Activated naive CD4-positive, alpha-beta T cell treated with anti-CD3 and anti-CD28 coated beads for 36 hours (primary cell): Measurements from ENCODE around the gene TRIM56. TPM values are rescaled to one million over a fixed set of nuclear protein-coding genes. Genes with fewer than 3 reads are reported as not detected.
"Not testable (repeated sequence)": the region's sequence is repeated elsewhere in the genome, so short reads cannot be mapped to it uniquely, and the experiment has no call there.

Experiments
- CTCF ChIA-PET: fragments of 350-600 bp; sonication (Branson Sonifier 250); formaldehyde crosslinking; loops from one replicate; lab custom pipeline; 2021; ENCODE audit warnings: antibody characterized with exemption; lab: Charles Lee
- DNase-seq: peaks from one replicate; pipeline ENCODE4 v3.0.0-alpha.2; 2020
- H3K27ac Mint-ChIP-seq: one replicate; pipeline ENCODE4 v1.8.0; 2021; ENCODE audit warnings: mild to moderate bottlenecking, mixed read lengths
- H3K27me3 Mint-ChIP-seq: one replicate; pipeline ENCODE4 v1.8.0; 2021; ENCODE audit warnings: low read depth, mixed read lengths
- H3K36me3 Mint-ChIP-seq: one replicate; pipeline ENCODE4 v1.8.0; 2021; ENCODE audit warnings: low read depth, mixed read lengths
- H3K4me1 Mint-ChIP-seq: one replicate; pipeline ENCODE4 v1.8.0; 2021; ENCODE audit warnings: low read depth, mixed read lengths
- H3K4me3 Mint-ChIP-seq: one replicate; pipeline ENCODE4 v1.8.0; 2021; ENCODE audit warnings: mild to moderate bottlenecking, moderate library complexity, mixed read lengths
- H3K9me3 Mint-ChIP-seq: one replicate; pipeline ENCODE4 v1.8.0; 2021; ENCODE audit warnings: mixed read lengths
- intact Hi-C: fragments of 100-400 bp; cut with micrococcal nuclease; formaldehyde crosslinking; loops from one replicate; pipeline ENCODE4 v1.15.1; 2023
- total RNA-seq, 2 experiments: library from RNA; stranded (reverse); gene quantifications; one replicate each; pipeline ENCODE4 v1.2.3, GENCODE V29; 2021

TRIM56 gene
- total RNA-seq, 2 experiments from 2014 or later: 41.4 to 41.7 TPM

DNA sequence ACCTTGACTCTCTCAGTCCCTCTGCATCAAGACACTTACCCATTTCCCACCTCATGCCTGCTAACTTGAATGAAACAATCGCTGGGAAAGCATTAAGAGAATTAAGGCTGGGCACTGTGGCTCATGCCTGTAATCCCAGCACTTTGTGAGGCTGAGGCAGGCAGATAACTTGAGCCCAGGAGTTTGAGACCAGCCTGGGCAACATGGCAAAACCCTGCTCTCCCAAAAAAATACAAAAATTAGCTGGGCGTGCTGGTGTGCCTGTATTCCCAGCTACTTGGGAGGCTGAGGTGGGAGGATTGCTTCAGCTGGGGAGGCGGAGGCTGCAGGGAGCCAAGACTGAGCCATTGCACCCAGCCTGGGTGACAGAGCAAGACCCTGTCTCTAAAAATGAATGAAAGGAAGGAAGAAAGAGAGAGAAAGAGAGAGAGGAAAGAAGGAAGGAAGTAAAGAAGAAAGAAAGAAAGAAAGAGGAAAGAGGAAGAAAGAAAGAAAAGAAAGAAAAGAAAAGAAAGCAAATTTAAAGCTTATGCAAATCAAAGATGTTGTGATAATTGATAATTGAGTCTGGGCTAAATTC, 42.3 kb downstream of the TRIM56 start:
- H3K27ac Mint-ChIP-seq: no peak overlapping the region
- DNase-seq: no peak
- peaks cover 28% of the 10 kb centered on the region for H3K4me1 Mint-ChIP-seq
- CTCF ChIA-PET: interaction anchor here (0.5 kb wide), 2 partner anchors 47 to 48 kb away, joined by 3 to 4 read pairs; no protein-coding TSS in a partner anchor
- H3K27me3 Mint-ChIP-seq: peaks cover 43% of the 10 kb centered on the region
- no peaks in the 10 kb centered on the region for H3K36me3 Mint-ChIP-seq
- peak overlapping the region; percentile 45 for H3K4me3 Mint-ChIP-seq
- H3K9me3 Mint-ChIP-seq: no peaks in the 10 kb centered on the region
- intact Hi-C loops: loop anchor here (1.0 kb wide), 1 partner anchor 11 kb away; no protein-coding TSS in a partner anchor

DNA sequence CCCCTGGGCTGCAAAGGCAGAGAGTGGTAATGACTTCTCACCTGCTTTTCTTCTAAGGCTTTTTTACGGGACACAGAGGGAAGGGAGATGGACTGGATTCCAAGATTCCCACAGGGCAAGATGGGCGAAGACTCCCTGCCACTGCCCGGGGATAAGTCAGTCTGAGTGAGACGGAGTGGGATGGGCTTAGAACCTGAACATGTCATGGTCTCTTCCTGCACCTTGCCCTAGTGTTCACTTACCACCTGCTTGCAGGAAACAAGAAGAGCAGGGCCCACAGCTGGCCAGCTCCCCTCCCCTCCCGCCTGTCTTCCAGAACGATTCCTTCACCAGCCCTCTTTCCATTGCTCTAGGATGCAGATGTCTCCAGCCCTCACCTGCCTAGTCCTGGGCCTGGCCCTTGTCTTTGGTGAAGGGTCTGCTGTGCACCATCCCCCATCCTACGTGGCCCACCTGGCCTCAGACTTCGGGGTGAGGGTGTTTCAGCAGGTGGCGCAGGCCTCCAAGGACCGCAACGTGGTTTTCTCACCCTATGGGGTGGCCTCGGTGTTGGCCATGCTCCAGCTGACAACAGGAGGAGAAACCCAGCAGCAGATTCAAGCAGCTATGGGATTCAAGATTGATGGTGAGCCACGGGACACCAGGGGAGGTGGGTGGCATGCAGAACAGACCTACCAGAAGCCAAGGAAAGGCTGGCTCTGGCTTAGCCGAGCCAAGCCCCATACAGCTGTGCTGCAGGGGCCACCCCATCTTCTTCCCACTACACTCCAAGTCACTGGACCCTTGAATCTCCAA, 43.0 kb downstream of the TRIM56 start:
- Mint-ChIP-seq H3K4me3 (no peak overlapping the region), H3K4me1 (peaks cover 26% of the 10 kb centered on the region), H3K9me3 (no peaks in the 10 kb centered on the region), H3K36me3 (no peaks in the 10 kb centered on the region), H3K27ac (no peak overlapping the region), H3K27me3 (peaks cover 37% of the 10 kb centered on the region)
- no peak for DNase-seq
- CTCF ChIA-PET: interaction anchor here (0.5 to 1.1 kb wide), 2 partner anchors 49 to 314 kb away, joined by 3 to 4 read pairs; no protein-coding TSS in a partner anchor
- intact Hi-C loops: no loop called here

DNA sequence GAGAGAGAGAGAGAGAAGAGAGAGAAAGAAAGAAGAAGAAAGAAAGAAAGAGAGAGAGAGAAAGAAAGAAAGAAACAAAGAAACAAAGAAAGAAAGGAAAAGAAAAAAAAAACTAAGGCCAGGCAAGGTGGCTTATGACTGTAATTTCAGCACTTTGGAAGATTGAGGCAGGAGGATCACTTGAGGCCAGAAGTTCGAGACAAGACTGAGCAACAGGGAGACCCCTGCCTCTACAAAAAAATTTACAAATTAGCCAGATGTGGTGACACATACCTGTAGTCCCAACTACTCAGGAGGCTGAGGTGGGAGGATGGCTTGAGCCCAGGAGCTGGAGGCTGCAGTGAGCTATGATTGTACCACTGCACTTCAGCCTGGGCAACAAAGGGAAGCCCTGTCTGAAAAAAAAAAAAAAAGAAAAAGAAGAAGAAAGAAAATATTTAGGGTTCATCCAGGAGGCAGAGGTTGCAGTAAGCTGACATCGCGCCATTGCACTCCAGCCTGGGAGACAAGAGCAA, 44.4 kb downstream of the TRIM56 start:
- Mint-ChIP-seq H3K27ac (no peak overlapping the region), H3K27me3 (peaks cover 29% of the 10 kb centered on the region), H3K4me1 (peaks cover 34% of the 10 kb centered on the region), H3K9me3 (no peaks in the 10 kb centered on the region), H3K4me3 (no peak overlapping the region), H3K36me3 (no peaks in the 10 kb centered on the region)
- DNase-seq: no peak
- intact Hi-C loops: no loop called here
- CTCF ChIA-PET: interaction anchor here (0.6 to 1.1 kb wide), 3 partner anchors 10 to 1019 kb away, joined by 4 to 5 read pairs (median 4); no protein-coding TSS in a partner anchor

DNA sequence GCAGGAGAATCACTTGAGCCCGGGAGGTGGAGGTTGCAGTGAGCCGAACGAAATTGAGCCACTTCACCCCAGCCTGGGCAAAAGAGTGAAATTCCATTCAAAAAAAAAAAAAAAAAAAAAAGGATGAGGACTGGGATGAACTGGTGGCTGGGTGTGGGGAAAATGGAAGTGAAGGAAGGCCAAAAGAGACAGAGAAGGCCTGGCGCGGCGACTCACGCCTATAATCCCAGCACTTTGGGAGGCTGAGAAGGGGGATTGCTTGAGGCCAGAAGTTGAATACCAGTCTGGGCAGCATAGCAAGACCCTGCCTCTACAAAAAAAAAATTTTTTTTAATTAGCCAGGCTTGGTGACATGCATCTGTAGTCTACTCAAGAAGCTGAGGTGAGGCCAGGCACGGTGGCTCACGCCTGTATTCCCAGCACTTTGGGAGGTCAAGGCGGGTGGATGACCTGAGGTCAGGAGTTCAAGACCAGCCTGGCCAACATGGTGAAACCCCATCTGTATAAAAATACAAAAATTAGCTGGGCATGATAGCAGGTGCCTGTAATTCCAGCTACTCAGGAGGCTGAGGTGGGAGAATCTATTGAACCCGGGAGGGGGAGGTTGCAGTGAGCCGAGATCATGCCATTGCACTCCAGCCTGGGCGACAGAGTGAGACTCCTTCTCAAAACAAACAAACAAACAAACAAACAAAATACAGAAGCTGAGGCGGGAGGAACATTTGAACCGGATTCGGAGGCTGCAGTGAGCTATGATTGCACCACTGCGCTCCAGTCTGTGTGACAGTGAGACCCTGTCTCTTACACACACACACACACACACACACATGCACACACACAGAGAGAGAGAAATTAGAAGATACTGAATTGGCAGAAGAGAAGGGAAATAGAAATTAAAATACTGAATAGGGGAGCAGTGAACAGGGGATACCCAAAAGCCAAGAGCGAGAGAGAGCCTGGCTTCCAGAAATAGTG, 47.6 kb downstream of the TRIM56 start:
- H3K36me3 Mint-ChIP-seq, H3K27ac Mint-ChIP-seq, DNase-seq, H3K9me3 Mint-ChIP-seq, intact Hi-C loops, H3K4me3 Mint-ChIP-seq: not testable (repeated sequence)
- CTCF ChIA-PET: interaction anchor here (1.0 to 5.0 kb wide), 3 partner anchors 10 to 111 kb away, joined by 4 to 27 read pairs (median 4); no protein-coding TSS in a partner anchor
- Mint-ChIP-seq H3K27me3 (peaks cover 12% of the 10 kb centered on the region), H3K4me1 (peaks cover 34% of the 10 kb centered on the region)

DNA sequence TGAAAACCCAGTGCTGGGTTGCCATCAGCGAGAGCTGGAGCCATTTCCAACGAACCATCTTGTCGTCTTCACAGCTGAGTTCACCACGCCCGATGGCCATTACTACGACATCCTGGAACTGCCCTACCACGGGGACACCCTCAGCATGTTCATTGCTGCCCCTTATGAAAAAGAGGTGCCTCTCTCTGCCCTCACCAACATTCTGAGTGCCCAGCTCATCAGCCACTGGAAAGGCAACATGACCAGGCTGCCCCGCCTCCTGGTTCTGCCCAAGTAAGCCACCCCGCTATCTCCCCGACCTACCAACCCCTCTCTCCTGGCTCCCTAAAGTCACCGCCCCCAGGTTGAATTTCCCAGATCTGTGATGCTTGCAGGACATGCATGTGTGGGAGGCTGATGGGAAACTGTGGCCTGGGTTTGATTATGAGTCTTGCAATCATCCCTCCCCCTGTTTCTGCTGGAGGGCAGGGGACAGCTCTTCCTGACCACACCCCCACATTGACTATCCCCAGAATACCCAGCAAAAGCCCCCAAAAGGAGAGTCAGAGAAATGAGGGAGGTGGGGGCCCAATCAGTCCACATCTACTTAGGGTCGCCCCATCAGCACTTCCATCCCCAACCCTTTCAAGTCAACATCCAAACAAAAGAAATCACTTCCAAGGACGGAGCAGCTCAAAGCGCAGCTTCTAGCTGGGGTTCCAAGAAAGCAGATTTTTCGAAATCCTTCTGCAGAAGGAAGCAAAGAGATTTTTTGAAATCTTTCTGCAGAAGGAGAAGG, 48.5 kb downstream of the TRIM56 start:
- no peak overlapping the region for H3K27ac Mint-ChIP-seq
- H3K36me3 Mint-ChIP-seq: no peaks in the 10 kb centered on the region
- CTCF ChIA-PET: interaction anchor here (0.8 to 5.0 kb wide), 6 partner anchors 9 to 158 kb away, joined by 3 to 27 read pairs (median 4); no protein-coding TSS in a partner anchor
- no peaks in the 10 kb centered on the region for H3K9me3 Mint-ChIP-seq
- H3K4me3 Mint-ChIP-seq: no peak overlapping the region
- no peak for DNase-seq
- peaks cover 12% of the 10 kb centered on the region for H3K27me3 Mint-ChIP-seq
- intact Hi-C loops: no loop called here
- H3K4me1 Mint-ChIP-seq: peaks cover 41% of the 10 kb centered on the region

DNA sequence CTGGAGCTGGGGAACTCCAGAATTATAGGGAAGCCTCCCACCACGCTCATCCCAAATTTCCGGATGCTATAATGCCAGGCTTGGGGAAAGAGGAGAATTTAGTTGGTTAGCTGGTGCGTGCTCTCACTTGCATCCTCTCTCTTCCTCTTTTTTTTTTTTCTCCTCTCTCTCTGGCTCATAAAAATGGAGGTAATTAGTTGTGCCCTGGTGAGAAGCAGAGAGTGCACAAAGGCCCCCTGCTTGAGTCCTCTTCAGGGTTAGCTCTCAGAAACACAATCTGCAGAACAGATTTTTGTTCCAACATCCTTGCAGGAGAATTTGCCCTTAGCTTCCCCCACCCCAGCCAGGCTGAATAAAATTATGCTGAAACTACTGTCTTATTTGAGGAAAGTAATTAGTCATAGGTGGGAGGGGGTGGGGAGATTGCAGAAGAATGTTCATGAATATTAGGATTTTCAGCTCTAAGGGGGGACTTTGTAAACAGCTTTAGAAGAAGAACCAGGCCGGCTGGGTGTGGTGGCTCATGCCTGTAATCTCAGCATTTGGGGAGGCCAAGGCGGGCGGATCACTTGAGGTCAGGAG, 49.2 kb downstream of the TRIM56 start:
- Mint-ChIP-seq H3K27me3 (peaks cover 12% of the 10 kb centered on the region), H3K4me1 (peaks cover 45% of the 10 kb centered on the region), H3K4me3 (no peak overlapping the region), H3K36me3 (no peaks in the 10 kb centered on the region), H3K27ac (no peak overlapping the region), H3K9me3 (no peaks in the 10 kb centered on the region)
- no peak for DNase-seq
- intact Hi-C loops: no loop called here
- CTCF ChIA-PET: interaction anchor here (0.6 to 5.0 kb wide), 7 partner anchors 9 to 1204 kb away, joined by 3 to 27 read pairs (median 4); no protein-coding TSS in a partner anchor

DNA sequence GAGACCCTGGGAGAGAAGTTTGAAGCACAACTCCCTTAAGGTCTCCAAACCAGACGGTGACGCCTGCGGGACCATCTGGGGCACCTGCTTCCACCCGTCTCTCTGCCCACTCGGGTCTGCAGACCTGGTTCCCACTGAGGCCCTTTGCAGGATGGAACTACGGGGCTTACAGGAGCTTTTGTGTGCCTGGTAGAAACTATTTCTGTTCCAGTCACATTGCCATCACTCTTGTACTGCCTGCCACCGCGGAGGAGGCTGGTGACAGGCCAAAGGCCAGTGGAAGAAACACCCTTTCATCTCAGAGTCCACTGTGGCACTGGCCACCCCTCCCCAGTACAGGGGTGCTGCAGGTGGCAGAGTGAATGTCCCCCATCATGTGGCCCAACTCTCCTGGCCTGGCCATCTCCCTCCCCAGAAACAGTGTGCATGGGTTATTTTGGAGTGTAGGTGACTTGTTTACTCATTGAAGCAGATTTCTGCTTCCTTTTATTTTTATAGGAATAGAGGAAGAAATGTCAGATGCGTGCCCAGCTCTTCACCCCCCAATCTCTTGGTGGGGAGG, 52.5 kb downstream of the TRIM56 start:
- no peaks in the 10 kb centered on the region for H3K36me3 Mint-ChIP-seq
- CTCF ChIA-PET: interaction anchor here (0.6 to 2.8 kb wide), 4 partner anchors 18 to 400 kb away, joined by 3 to 10 read pairs (median 4); no protein-coding TSS in a partner anchor
- intact Hi-C loops: loop anchor here (1.0 to 5.0 kb wide), 6 partner anchors 10 to 250 kb away; partner anchors contain the start of genes AP1S1, SERPINE1, TRIM56 and UFSP1
- peaks cover 8% of the 10 kb centered on the region for H3K27me3 Mint-ChIP-seq
- H3K9me3 Mint-ChIP-seq: no peaks in the 10 kb centered on the region
- peak overlapping the region; percentile 41 for H3K27ac Mint-ChIP-seq
- no peak for DNase-seq
- H3K4me3 Mint-ChIP-seq: no peak overlapping the region
- peaks cover 58% of the 10 kb centered on the region for H3K4me1 Mint-ChIP-seq

DNA sequence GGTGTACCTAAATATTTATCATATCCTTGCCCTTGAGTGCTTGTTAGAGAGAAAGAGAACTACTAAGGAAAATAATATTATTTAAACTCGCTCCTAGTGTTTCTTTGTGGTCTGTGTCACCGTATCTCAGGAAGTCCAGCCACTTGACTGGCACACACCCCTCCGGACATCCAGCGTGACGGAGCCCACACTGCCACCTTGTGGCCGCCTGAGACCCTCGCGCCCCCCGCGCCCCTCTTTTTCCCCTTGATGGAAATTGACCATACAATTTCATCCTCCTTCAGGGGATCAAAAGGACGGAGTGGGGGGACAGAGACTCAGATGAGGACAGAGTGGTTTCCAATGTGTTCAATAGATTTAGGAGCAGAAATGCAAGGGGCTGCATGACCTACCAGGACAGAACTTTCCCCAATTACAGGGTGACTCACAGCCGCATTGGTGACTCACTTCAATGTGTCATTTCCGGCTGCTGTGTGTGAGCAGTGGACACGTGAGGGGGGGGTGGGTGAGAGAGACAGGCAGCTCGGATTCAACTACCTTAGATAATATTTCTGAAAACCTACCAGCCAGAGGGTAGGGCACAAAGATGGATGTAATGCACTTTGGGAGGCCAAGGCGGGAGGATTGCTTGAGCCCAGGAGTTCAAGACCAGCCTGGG, 53.1 kb downstream of the TRIM56 start:
- peaks cover 10% of the 10 kb centered on the region for H3K27me3 Mint-ChIP-seq
- H3K27ac Mint-ChIP-seq: peak overlapping the region; percentile 41
- peaks cover 60% of the 10 kb centered on the region for H3K4me1 Mint-ChIP-seq
- intact Hi-C loops: loop anchor here (1.0 to 5.0 kb wide), 6 partner anchors 11 to 251 kb away; partner anchors contain the start of genes AP1S1, SERPINE1, TRIM56 and UFSP1
- peak; percentile 96 for DNase-seq
- H3K4me3 Mint-ChIP-seq: no peak overlapping the region
- no peaks in the 10 kb centered on the region for H3K9me3 Mint-ChIP-seq
- no peaks in the 10 kb centered on the region for H3K36me3 Mint-ChIP-seq
- CTCF ChIA-PET: interaction anchor here (0.6 to 2.8 kb wide), 3 partner anchors 17 to 54 kb away, joined by 3 to 10 read pairs (median 4); no protein-coding TSS in a partner anchor

DNA sequence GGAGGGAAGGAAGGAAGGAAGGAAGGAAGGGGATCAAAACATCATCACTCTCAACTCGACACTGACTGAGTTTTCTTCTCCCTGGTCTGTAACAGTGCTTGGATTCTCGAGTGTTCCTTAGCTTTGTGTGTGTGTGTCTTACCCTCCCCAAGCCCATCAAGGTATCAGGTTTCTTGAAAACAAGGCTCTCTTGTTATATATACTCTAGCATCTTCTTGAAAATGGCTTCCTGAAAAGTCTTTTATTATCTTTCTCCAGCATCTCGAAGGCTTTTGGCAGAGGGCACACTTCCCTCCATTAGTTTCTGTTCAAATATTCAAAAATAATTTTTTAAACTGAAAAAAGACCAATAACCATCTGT, 55.0 kb downstream of the TRIM56 start:
- Mint-ChIP-seq H3K27ac (no peak overlapping the region), H3K4me3 (no peak overlapping the region), H3K36me3 (no peaks in the 10 kb centered on the region)

More for the DNA sequence above, 55.0 kb downstream of the TRIM56 start:
- DNase-seq: no peak
- CTCF ChIA-PET: interaction anchor here (1.5 to 10.1 kb wide), 2 partner anchors 33 to 53 kb away, joined by 5 to 233 read pairs; no protein-coding TSS in a partner anchor
- H3K9me3 Mint-ChIP-seq: no peaks in the 10 kb centered on the region
- intact Hi-C loops: no loop called here
- peaks cover 50% of the 10 kb centered on the region for H3K4me1 Mint-ChIP-seq
- H3K27me3 Mint-ChIP-seq: peaks cover 16% of the 10 kb centered on the region
